Measurements from ENCODE around the gene AHNAK. TPM values are rescaled to one million over a fixed set of nuclear protein-coding genes. Genes with fewer than 3 reads are reported as not detected.

The AHNAK gene
- total and polyA plus RNA-seq, 2 donors (not counting 1 experiment from before 2014, with no cell fraction given), result 220 to 762 TPM

DNA sequence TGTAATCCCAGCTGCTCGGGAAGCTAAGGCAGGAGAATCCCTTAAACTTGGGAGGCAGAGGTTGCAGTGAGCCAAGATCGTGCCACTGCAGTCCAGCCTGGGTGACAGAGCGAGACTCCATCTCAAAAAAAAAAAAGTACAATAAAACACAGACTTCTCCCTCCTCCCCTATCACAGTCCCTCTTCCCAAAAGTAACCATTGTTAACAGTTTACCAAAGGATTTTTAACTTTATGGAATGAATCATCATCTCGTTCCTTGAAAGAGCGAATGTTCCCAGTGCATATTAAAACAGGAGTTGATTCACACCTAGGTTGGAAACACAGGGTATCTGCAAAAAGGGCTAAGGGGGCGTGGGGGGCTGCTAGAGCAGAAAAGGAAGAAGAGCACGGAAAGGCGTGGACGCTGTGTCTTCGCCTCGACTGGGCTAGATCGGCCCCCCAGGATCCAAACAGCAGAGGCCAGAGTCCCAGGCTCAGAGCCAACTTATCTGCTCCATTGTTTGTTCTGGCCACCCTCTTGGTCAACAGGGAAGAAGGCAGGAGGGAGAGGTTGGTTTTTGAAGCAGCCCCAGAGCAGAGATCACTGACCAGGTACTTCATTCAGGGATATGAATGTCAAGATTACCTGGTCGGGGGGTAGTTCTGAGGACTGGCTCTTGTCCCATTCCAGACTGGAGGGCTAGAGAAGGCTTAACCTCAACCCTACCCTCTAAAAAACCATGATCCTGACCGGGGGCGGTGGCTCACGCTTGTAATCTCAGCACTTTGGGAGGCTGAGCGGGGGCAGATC lies 2.1 kb upstream of the AHNAK start:
- Histone ChIP-seq H3K4me3 (replicated peaks in 1 of 4; ENCODE audit: control extremely low read depth in 1 of 4, insufficient read depth in 1 of 4, low read depth in 3 of 4, low read length in 4 of 4) (no peak overlapping the region), H3K79me2 (ENCODE audit: control insufficient read depth, insufficient read depth, low read length) (peaks cover 46% of the 10 kb centered on the region), H3K9me3 (ENCODE audit: control insufficient read depth, insufficient read depth, low read depth, low read length) (no peaks in the 10 kb centered on the region), H3K4me1 (ENCODE audit: control insufficient read depth, extremely low read depth, insufficient read depth, low read length) (peaks cover 21% of the 10 kb centered on the region), H3K27ac (ENCODE audit: insufficient read depth, low read length) (no peak overlapping the region), H3K27me3 (ENCODE audit: control insufficient read depth, insufficient read depth, low read length) (no peaks in the 10 kb centered on the region), H3K9ac (ENCODE audit: insufficient read depth, low read length) (no peak overlapping the region), H3K36me3 (ENCODE audit: control insufficient read depth, insufficient read depth, low read length) (peaks cover 5% of the 10 kb centered on the region), H4K20me1 (ENCODE audit: control insufficient read depth, extremely low read depth, insufficient read depth, low read length) (no peaks in the 10 kb centered on the region), H2AFZ (ENCODE audit: low read length) (no peak overlapping the region), H3K4me2 (ENCODE audit: extremely low read depth, insufficient read depth, low read length) (no peak overlapping the region)
- DNase-seq (ENCODE audit: low read depth in 2 of 2), result peak in 1 of 2 donors; percentile 41
- TF ChIP-seq EZH2 (IDR thresholded peaks at IDR 0.05; ENCODE audit: low read length, missing control alignments), result no peak
- TF ChIP-seq, protein P1, sequence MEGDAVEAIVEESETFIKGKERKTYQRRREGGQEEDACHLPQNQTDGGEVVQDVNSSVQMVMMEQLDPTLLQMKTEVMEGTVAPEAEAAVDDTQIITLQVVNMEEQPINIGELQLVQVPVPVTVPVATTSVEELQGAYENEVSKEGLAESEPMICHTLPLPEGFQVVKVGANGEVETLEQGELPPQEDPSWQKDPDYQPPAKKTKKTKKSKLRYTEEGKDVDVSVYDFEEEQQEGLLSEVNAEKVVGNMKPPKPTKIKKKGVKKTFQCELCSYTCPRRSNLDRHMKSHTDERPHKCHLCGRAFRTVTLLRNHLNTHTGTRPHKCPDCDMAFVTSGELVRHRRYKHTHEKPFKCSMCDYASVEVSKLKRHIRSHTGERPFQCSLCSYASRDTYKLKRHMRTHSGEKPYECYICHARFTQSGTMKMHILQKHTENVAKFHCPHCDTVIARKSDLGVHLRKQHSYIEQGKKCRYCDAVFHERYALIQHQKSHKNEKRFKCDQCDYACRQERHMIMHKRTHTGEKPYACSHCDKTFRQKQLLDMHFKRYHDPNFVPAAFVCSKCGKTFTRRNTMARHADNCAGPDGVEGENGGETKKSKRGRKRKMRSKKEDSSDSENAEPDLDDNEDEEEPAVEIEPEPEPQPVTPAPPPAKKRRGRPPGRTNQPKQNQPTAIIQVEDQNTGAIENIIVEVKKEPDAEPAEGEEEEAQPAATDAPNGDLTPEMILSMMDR (conservative IDR thresholded peaks at IDR 0.05 in 1 of 2, IDR thresholded peaks at IDR 0.05 in 1 of 2; ENCODE audit: low read depth in 1 of 2, low read length in 2 of 2), result no peak

DNA sequence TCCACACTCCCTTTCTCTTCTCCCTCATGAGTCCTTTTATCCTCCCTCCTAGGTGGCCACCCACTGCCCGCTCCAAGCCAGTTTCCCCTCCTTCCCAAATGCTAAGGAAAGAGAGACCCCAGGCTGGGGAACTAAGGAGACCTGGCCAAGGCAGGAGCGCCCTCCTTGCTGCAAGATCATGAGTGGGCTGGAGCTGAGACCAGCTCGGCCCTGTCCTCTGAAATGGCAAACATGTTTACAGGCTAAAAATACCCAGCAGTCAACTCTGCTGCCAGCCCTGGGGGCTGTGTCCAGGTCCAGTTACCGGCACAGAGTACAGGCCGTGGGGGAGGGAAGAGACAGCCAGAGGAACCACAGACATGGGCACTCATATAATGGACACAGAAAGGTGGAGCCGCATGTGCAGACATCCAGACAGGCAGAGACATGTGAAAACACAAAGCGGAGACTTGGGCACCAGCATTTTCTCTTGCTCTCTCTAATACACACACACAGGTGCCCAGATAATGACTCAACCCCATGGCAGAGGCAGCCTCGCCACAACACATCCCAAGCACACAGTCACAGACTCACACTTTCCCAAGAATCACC lies 1.2 kb upstream of the AHNAK start:
- peak overlapping the region; percentile 73 for H3K9ac ChIP-seq (ENCODE audit: insufficient read depth, low read length)
- peak overlapping the region; percentile 82 for H3K27ac ChIP-seq (ENCODE audit: insufficient read depth, low read length)
- H2AFZ ChIP-seq (ENCODE audit: low read length), result peak overlapping the region; percentile 13
- H3K4me2 ChIP-seq (ENCODE audit: extremely low read depth, insufficient read depth, low read length), result peak overlapping the region; percentile 98
- H3K79me2 ChIP-seq (ENCODE audit: control insufficient read depth, insufficient read depth, low read length), result peaks cover 55% of the 10 kb centered on the region
- H3K9me3 ChIP-seq (ENCODE audit: control insufficient read depth, insufficient read depth, low read depth, low read length), result no peaks in the 10 kb centered on the region
- peak in 1 of 2 donors; percentile 40 for DNase-seq (ENCODE audit: low read depth in 2 of 2)
- H3K4me3 ChIP-seq (replicated peaks in 1 of 4; ENCODE audit: control extremely low read depth in 1 of 4, insufficient read depth in 1 of 4, low read depth in 3 of 4, low read length in 4 of 4), result peak overlapping the region; percentile 57 to 98 (median 84)
- no peaks in the 10 kb centered on the region for H3K27me3 ChIP-seq (ENCODE audit: control insufficient read depth, insufficient read depth, low read length)
- peaks cover 9% of the 10 kb centered on the region for H3K36me3 ChIP-seq (ENCODE audit: control insufficient read depth, insufficient read depth, low read length)
- H3K4me1 ChIP-seq (ENCODE audit: control insufficient read depth, extremely low read depth, insufficient read depth, low read length), result peaks cover 14% of the 10 kb centered on the region
- TF ChIP-seq EZH2 (IDR thresholded peaks at IDR 0.05; ENCODE audit: low read length, missing control alignments), result no peak
- TF ChIP-seq, protein P1 (conservative IDR thresholded peaks at IDR 0.05 in 1 of 2, IDR thresholded peaks at IDR 0.05 in 1 of 2; ENCODE audit: low read depth in 1 of 2, low read length in 2 of 2), result no peak
- peaks cover 3% of the 10 kb centered on the region for H4K20me1 ChIP-seq (ENCODE audit: control insufficient read depth, extremely low read depth, insufficient read depth, low read length)

DNA sequence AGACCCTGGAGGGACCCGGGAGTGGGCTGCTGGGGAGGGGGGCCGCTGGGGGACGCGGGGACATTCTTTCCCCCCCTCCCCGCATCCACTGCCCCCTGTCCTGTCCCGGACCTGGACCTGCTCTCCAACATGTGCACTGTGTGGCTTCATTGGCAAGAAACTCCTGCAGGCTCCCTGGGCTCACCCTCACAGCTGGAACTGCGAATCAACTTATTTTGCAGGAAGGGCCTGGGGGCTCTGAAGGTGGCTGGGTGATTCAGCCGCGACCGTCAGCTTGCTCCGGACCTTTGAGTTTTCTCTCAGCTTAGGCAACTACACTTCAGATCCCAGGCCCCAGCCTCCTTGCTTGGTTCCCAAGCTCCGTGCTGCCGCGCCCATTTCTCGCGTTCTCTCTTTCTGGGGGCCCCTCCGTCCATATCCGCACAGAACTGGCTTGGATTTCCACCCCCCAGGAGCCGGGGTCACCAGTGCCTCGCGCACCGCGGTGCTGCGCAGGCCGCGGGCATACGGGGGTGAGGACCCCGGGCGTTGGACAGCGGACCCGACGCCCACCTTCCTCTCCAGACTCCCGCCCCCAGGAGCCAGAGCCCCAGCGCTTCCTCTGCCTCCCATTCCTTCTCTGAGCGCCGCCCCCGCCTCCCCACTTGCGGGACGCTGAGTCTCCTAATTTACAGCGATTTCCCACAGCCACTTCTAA lies 471 bp upstream of the AHNAK start:
- TF ChIP-seq EZH2 (IDR thresholded peaks at IDR 0.05; ENCODE audit: low read length, missing control alignments), result no peak
- TF ChIP-seq, protein P1 (conservative IDR thresholded peaks at IDR 0.05 in 1 of 2, IDR thresholded peaks at IDR 0.05 in 1 of 2; ENCODE audit: low read depth in 1 of 2, low read length in 2 of 2), result no peak
- Histone ChIP-seq H2AFZ (ENCODE audit: low read length) (peak overlapping the region; percentile 13), H4K20me1 (ENCODE audit: control insufficient read depth, extremely low read depth, insufficient read depth, low read length) (peaks cover 3% of the 10 kb centered on the region), H3K36me3 (ENCODE audit: control insufficient read depth, insufficient read depth, low read length) (peaks cover 9% of the 10 kb centered on the region), H3K79me2 (ENCODE audit: control insufficient read depth, insufficient read depth, low read length) (peaks cover 63% of the 10 kb centered on the region), H3K27ac (ENCODE audit: insufficient read depth, low read length) (peak overlapping the region; percentile 82), H3K4me2 (ENCODE audit: extremely low read depth, insufficient read depth, low read length) (peak overlapping the region; percentile 98), H3K4me1 (ENCODE audit: control insufficient read depth, extremely low read depth, insufficient read depth, low read length) (peaks cover 11% of the 10 kb centered on the region), H3K4me3 (replicated peaks in 1 of 4; ENCODE audit: control extremely low read depth in 1 of 4, insufficient read depth in 1 of 4, low read depth in 3 of 4, low read length in 4 of 4) (peak overlapping the region; percentile 57 to 98 (median 84)), H3K9me3 (ENCODE audit: control insufficient read depth, insufficient read depth, low read depth, low read length) (no peaks in the 10 kb centered on the region), H3K9ac (ENCODE audit: insufficient read depth, low read length) (peak overlapping the region; percentile 73), H3K27me3 (ENCODE audit: control insufficient read depth, insufficient read depth, low read length) (no peaks in the 10 kb centered on the region)
- peak; percentile 44 to 57 for DNase-seq (ENCODE audit: low read depth in 2 of 2)

Measured in fibroblast of lung (primary cell).